ENCODE data around the gene FSTL1. TPM values are rescaled to one million over a fixed set of nuclear protein-coding genes. Genes with fewer than 3 reads are reported as not detected.
"Not testable (repeated sequence)": the region's sequence is repeated elsewhere in the genome, so short reads cannot be mapped to it uniquely, and the experiment has no call there.

FSTL1 gene
- total RNA-seq, 1 donor from 2014 or later, result 379 TPM

DNA sequence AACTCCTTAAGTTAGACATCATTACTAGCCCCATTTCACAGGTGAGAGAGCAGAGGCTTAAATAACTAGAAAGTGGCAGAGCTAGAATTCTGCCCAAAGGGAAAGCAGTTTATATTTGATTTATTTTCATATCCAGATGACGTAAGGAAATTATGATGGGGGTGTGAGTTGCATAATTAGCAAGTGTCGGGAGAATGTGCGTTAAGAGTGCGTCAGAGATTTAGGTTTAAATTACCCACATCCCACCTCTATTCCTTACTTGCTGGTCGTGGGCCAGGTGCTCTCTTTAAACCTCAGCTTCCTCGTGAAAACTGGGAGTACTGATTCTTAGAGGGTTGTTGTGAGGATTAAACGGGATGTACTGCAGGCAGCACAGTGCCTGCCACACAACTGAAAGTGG is 32.3 kb downstream of the FSTL1 start:
- no peak for DNase-seq (ENCODE audit: low spot score)

DNA sequence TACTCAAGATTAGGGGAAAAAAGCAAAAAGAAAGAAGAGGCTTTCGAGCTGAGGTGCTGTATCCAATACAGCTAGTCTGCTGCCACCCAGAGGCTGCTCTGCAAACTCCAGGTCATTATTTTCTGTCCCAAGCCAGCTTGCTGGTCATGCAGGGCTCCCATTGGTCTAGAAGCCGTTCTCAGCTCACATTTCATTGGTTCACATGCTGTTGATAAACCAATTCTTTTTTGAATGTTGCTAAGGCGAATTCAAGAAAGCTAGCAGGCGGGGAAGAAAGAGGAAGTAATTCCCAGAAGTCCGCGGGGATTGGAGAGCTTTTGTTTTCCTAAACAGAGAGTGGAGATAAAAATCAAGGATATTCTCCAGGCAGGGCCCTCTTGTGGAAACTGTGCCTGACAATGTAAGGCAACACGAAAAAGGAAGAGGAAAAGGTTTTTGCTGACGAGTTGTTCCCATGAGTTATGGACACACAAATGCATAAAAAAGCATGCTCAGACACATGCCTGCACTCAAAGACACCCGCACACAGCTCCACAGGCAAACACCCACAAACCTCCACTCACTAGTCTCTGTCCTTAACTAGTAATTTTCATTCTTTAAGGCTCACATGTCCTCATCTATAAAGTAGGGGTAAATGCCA is 33.4 kb downstream of the FSTL1 start:
- peak; percentile 95 for DNase-seq (ENCODE audit: low spot score)

GRCh38 chr3:120416868-120417267 is 33.9 kb downstream of the FSTL1 start:
- DNase-seq (ENCODE audit: low spot score), result no peak

GRCh38 chr3:120415756-120416155 is 35.0 kb downstream of the FSTL1 start:
- DNase-seq (ENCODE audit: low spot score), result no peak

DNA sequence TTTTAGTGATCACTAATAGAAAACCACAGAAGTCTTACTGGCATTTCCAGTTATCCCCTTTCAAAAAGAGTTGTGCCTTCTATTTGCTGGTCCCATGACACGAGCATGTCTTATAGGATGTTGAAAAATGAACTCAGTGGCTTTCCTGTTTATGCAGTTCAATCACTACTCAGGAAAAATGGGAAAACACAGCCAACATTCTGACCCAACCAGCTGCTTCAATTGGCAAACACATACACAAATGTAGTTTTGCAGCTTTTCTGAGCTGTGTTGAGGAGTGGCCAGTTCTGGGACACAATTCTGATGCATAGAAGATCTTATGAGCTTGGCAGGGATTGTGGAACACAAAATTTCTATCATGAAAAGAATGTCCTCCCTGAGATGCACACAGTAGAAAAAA is 40.3 kb downstream of the FSTL1 start:
- DNase-seq (ENCODE audit: low spot score), result no peak

DNA sequence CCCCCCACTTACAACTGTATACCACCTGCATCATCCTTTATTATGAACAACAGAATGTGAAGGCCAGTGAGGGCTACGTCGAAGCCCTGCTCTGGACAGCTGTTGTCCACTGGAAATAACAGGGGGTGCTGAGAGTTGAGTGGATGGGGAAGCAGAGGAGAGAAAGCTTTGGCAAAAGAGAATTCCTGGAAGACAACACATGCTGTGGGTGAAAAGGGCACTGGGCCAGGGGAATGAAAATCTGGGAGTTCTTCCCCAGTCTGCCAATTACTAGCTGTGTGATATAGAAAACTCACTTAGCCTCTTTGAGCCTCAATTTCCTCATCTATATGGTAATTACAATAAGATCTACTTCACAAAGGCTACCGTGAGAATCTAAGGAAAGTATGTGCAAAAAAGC is 40.7 kb downstream of the FSTL1 start:
- DNase-seq (ENCODE audit: low spot score), result no peak

- DNase-seq (ENCODE audit: low spot score), result no peak
Observed at GRCh38 chr3:120407508-120408287, 43.1 kb downstream of the FSTL1 start.

- DNase-seq (ENCODE audit: low spot score), result no peak
Observed at GRCh38 chr3:120404876-120405275, 45.9 kb downstream of the FSTL1 start.

GRCh38 chr3:120402257-120402656 is 48.5 kb downstream of the FSTL1 start:
- DNase-seq (ENCODE audit: low spot score), result no peak

GRCh38 chr3:120399372-120399771 is 51.4 kb downstream of the FSTL1 start:
- no peak for DNase-seq (ENCODE audit: low spot score)

GRCh38 chr3:120396469-120396868 is 54.3 kb downstream of the FSTL1 start:
- DNase-seq (ENCODE audit: low spot score), result no peak

GRCh38 chr3:120394347-120394746 is 56.4 kb downstream of the FSTL1 start:
- DNase-seq (ENCODE audit: low spot score), result no peak

DNA sequence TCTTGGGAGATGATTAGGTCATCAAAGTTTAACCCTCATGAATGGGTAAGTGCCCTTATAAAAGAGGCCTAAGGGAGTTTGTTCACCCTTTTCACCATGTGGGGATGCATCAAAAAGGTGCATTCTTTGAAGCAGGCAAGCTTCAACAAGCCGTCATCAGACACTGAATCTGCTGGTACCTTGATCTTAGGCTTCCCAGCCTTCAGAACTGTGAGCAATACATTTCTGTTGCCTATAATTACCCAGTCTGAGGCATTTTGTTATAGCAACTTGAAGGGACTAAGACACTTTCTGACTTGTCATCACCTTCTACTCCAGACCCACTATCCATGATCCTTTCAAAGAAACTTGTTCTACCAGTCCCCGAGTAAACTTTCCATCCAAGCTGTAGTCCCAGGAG is 57.0 kb downstream of the FSTL1 start:
- no peak for DNase-seq (ENCODE audit: low spot score)

GRCh38 chr3:120393243-120393642 is 57.5 kb downstream of the FSTL1 start:
- DNase-seq (ENCODE audit: low spot score), result no peak

DNA sequence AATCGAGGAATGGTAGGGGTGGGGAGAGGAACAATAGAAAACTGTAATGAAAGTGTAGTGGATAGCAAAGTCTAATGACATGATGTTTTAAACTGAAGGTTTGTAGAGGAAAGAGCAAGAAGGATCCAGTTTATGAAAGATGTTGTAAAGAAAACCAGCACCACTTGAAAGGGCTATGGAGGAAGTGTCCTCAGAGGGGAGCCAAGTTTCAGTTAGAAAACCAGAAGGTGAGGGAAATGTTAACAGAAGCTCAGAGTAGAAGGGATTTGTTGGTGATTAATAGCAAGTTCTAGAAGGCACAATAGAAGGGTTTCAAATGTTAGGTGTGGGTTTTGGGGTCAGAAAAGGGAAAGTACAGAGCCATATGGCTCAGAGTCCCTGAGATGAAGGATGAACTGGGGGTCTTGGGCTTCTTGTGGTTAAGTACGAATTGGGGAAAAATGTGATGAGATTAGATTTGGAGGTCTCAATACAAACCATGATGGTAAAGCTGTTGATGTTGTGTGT is 67.8 kb downstream of the FSTL1 start:
- no peak for DNase-seq (ENCODE audit: low spot score)

GRCh38 chr3:120381503-120381902 is 69.3 kb downstream of the FSTL1 start:
- no peak for DNase-seq (ENCODE audit: low spot score)

DNA sequence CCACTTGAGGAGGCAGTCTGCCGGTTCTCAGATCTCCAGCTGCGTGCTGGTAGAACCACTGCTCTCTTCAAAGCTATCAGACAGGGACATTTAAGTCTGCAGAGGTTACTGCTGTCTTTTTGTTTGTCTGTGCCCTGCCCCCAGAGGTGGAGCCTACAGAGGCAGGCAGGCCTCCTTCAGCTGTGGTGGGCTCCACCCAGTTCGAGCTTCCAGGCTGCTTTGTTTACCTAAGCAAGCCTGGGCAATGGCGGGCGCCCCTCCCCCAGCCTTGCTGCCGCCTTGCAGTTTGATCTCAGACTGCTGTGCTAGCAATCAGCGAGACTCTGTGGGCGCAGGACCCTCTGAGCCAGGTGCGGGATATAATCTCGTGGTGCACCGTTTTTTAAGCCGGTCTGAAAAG is 72.8 kb downstream of the FSTL1 start:
- not testable (repeated sequence) for DNase-seq (ENCODE audit: low spot score)

GRCh38 chr3:120370463-120370862 is 80.3 kb downstream of the FSTL1 start:
- DNase-seq (ENCODE audit: low spot score), result no peak

DNA sequence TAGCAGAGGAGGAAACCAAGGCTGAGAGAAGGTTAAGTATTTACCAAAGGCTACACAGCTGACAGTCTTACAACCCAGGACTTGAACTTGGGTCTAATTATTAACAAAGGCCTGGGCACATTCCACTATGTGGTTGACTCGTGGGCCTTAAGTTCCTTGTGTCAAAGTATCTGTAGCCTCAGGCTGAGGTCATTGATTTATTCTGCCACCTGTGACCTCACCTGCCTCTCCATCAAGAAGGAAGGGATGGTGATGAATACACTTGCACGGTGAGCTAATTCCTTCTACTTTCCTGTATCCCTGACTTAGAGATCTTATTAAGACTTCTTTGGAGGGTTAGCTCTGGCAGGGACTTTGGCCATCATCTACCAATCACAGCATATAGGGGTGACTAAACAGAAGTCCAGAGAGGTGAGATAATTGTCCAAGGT is 81.7 kb downstream of the FSTL1 start:
- no peak for DNase-seq (ENCODE audit: low spot score)

DNA sequence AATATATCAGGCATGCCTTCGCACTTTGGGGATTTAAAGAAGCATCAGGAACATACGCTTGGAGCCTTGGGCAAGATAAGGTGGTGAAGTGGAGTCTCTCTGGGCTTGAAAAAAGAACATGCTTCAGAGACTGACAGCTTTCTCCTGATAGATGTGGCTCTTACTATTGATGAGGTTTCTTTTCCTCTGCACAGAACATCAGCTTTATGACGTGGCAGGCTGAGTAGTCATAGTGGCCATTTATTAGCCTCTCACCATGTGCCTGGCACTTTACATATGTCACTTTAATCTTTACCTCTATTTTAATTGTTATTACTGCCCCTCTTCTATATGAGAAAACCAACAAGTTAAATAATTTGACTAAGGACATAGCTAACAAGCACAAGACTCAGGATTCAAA is 82.6 kb downstream of the FSTL1 start:
- DNase-seq (ENCODE audit: low spot score), result no peak

DNA sequence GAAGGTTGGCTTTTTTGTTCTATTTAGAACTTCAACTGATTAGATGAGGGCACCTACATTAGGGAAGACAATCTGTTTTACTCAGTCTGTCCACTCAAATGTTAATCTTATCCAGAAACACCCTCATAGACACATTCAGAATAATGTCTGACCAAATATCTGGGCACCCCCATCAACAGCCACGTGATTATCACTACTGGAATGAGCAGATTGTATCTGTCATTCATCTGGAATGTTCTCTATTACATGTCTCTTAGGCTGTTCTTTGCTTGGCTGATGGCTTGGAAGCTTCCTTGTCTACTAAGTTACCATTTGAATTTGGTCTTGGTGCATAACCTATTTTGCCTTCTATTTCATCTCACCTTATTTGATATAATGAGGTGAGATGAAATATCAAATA is 86.0 kb downstream of the FSTL1 start:
- DNase-seq (ENCODE audit: low spot score), result no peak

- no peak for DNase-seq (ENCODE audit: low spot score)
Observed at GRCh38 chr3:120364101-120364500, 86.7 kb downstream of the FSTL1 start.

GRCh38 chr3:120357807-120358206 is 93.0 kb downstream of the FSTL1 start:
- DNase-seq (ENCODE audit: low spot score), result no peak

Data from ureter (tissue), 1 donor.